Neural progenitor cell (in vitro differentiated cells): Measurements from ENCODE around the gene AP1G1.

Experiments
- CTCF ChIP-seq: fragments of 200-600 bp; sonication (generic); IDR thresholded peaks from 2 replicates; pipeline ENCODE4 v1.5.1; 2017; ENCODE audit warnings: antibody characterized with exemption, mild to moderate bottlenecking
- EZH2phosphoT487 ChIP-seq: fragments of 200-600 bp; sonication (generic); IDR thresholded peaks from 2 replicates; pipeline ENCODE4 v1.6.1; 2017; ENCODE audit warnings: antibody characterized with exemption

GRCh38 chr16:71746442-71747046, 62.1 kb downstream of the AP1G1 start:
- TF ChIP-seq CTCF, result peak; percentile 81
- no peak for TF ChIP-seq EZH2phosphoT487
